Astrocyte (in vitro differentiated cells and primary cell): ENCODE data around the gene PNPLA6. TPM values are rescaled to one million over a fixed set of nuclear protein-coding genes. Genes with fewer than 3 reads are reported as not detected.
A peak's percentile ranks its signal among the peaks of the same experiment; 100 is the strongest.
"Not testable (repeated sequence)": the region's sequence is repeated elsewhere in the genome, so short reads cannot be mapped to it uniquely, and the experiment has no call there.

Experiments used
- DNase-seq: peaks from one replicate; pipeline ENCODE4 v3.0.0-alpha.2; 2010; ENCODE audit warnings: low read depth
- FAIRE-seq: peaks from 2 replicates; lab custom pipeline; 2011; peaks lifted over from hg19 to GRCh38; lab: Jason Lieb, UNC
- H2AFZ ChIP-seq: 2 replicates; pipeline ENCODE4 v1.6.0; 2012; ENCODE audit warnings: low read depth, low read length, inconsistent platforms
- H3K27ac ChIP-seq: 2 replicates; pipeline ENCODE4 v1.5.1; 2011; ENCODE audit warnings: low read depth, low read length, inconsistent platforms
- H3K27me3 ChIP-seq: 2 replicates; pipeline ENCODE4 v1.6.0; 2011; ENCODE audit warnings: low read length, inconsistent platforms; ENCODE audit not compliant: insufficient read depth
- H3K36me3 ChIP-seq: 2 replicates; pipeline ENCODE4 v1.5.1; 2011; ENCODE audit warnings: low read length, inconsistent platforms; ENCODE audit not compliant: insufficient read depth
- H3K4me1 ChIP-seq: 2 replicates; pipeline ENCODE4 v1.5.1; 2011; ENCODE audit warnings: low read length, inconsistent platforms; ENCODE audit not compliant: insufficient read depth
- H3K4me2 ChIP-seq: 2 replicates; pipeline ENCODE4 v1.6.0; 2012; ENCODE audit warnings: low read length, inconsistent platforms
- H3K4me3 ChIP-seq: 2 replicates; pipeline ENCODE4 v1.5.1; 2011; ENCODE audit warnings: low read depth, mild to moderate bottlenecking, low read length, inconsistent platforms; ENCODE audit not compliant: insufficient read depth
- H3K79me2 ChIP-seq: 2 replicates; pipeline ENCODE4 v1.6.0; 2012; ENCODE audit warnings: mild to moderate bottlenecking, low read length, inconsistent platforms; ENCODE audit not compliant: insufficient read depth
- H3K9ac ChIP-seq: 2 replicates; pipeline ENCODE4 v1.6.0; 2012; ENCODE audit warnings: mild to moderate bottlenecking, low read length, inconsistent platforms
- H3K9me3 ChIP-seq: 2 replicates; pipeline ENCODE4 v1.5.1; 2012; ENCODE audit warnings: low read depth, mild to moderate bottlenecking, low read length, inconsistent platforms; ENCODE audit not compliant: insufficient read depth
- H4K20me1 ChIP-seq: 2 replicates; pipeline ENCODE4 v1.6.0; 2012; ENCODE audit warnings: low read length, inconsistent platforms; ENCODE audit not compliant: insufficient read depth
- H3K27ac Mint-ChIP-seq: one replicate; pipeline ENCODE4 v1.8.0; 2021; ENCODE audit warnings: mild to moderate bottlenecking, mixed read lengths; ENCODE audit not compliant: unreplicated experiment
- H3K27me3 Mint-ChIP-seq: one replicate; pipeline ENCODE4 v1.8.0; 2021; ENCODE audit warnings: low read depth, mixed read lengths; ENCODE audit not compliant: unreplicated experiment
- H3K36me3 Mint-ChIP-seq: one replicate; pipeline ENCODE4 v1.8.0; 2021; ENCODE audit warnings: low read depth, mixed read lengths; ENCODE audit not compliant: unreplicated experiment
- H3K4me1 Mint-ChIP-seq: one replicate; pipeline ENCODE4 v1.8.0; 2021; ENCODE audit warnings: low read depth, mixed read lengths; ENCODE audit not compliant: unreplicated experiment
- H3K4me3 Mint-ChIP-seq: one replicate; pipeline ENCODE4 v1.8.0; 2021; ENCODE audit warnings: mild to moderate bottlenecking, moderate library complexity, mixed read lengths; ENCODE audit not compliant: unreplicated experiment
- H3K9me3 Mint-ChIP-seq: one replicate; pipeline ENCODE4 v1.8.0; 2021; ENCODE audit warnings: mild to moderate bottlenecking, mixed read lengths; ENCODE audit not compliant: unreplicated experiment
- EZH2 ChIP-seq: IDR thresholded peaks from 2 replicates; pipeline ENCODE4 v1.6.1; 2012; ENCODE audit warnings: mild to moderate bottlenecking, low read length, inconsistent platforms; ENCODE audit not compliant: insufficient read depth
- total RNA-seq: library from RNA; stranded (reverse); gene quantifications from 2 replicates; pipeline ENCODE4 v1.2.1, GENCODE V29; 2021
- TF ChIP-seq, protein P1 (sequence below): IDR thresholded peaks from 2 replicates; pipeline ENCODE4 v1.5.1; 2011; ENCODE audit warnings: low read depth, mild to moderate bottlenecking, inconsistent platforms, low read length, moderate library complexity; ENCODE audit not compliant: insufficient read depth

PNPLA6 gene
- total RNA-seq, 1 donor from 2014 or later = 90.2 TPM

DNA sequence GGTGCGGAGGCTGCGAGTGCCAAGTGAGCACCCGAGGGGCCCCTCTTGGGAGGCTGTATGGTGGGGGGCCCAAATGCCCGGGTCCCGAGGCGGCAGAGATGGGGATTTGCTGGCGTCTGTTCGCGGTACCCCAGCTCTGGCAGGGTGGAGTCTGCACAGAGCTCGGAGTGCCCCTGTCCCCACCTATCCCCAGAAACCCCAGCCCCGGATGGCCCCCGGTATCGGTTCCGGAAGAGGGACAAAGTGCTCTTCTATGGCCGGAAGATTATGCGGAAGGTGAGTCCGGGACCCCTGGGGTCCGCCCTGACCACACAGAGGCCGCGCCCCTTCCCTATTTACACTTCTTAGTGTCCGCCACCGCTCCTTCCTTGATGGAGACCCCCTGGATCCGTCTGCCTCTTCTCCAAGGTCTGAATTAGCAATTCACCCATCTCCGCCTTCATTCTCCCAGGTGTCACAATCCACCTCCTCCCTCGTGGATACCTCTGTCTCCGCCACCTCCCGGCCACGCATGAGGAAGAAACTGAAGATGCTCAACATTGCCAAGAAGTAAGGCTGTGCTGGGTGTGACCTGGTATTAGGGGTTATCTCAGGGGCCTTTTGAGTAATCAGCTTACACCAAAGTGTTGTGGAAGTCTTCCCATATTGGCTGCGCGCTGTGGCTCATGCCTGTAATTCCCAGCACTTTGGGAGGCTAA, 630 bp downstream of the PNPLA6 start:
- peak overlapping the region; percentile 90 for H3K4me3 ChIP-seq
- H3K4me1 ChIP-seq = peaks cover 6% of the 10 kb centered on the region
- peak overlapping the region; percentile 97 for H3K4me2 ChIP-seq
- peak overlapping the region; percentile 1 for H3K27ac Mint-ChIP-seq
- peaks cover 10% of the 10 kb centered on the region for H3K36me3 Mint-ChIP-seq
- H3K4me3 Mint-ChIP-seq = peak overlapping the region; percentile 97
- H3K9me3 Mint-ChIP-seq = no peaks in the 10 kb centered on the region
- H3K4me1 Mint-ChIP-seq = peaks cover 4% of the 10 kb centered on the region
- H3K27ac ChIP-seq = no peak overlapping the region
- TF ChIP-seq EZH2 = no peak
- TF ChIP-seq, protein P1, sequence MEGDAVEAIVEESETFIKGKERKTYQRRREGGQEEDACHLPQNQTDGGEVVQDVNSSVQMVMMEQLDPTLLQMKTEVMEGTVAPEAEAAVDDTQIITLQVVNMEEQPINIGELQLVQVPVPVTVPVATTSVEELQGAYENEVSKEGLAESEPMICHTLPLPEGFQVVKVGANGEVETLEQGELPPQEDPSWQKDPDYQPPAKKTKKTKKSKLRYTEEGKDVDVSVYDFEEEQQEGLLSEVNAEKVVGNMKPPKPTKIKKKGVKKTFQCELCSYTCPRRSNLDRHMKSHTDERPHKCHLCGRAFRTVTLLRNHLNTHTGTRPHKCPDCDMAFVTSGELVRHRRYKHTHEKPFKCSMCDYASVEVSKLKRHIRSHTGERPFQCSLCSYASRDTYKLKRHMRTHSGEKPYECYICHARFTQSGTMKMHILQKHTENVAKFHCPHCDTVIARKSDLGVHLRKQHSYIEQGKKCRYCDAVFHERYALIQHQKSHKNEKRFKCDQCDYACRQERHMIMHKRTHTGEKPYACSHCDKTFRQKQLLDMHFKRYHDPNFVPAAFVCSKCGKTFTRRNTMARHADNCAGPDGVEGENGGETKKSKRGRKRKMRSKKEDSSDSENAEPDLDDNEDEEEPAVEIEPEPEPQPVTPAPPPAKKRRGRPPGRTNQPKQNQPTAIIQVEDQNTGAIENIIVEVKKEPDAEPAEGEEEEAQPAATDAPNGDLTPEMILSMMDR = no peak
- H3K9me3 ChIP-seq = no peaks in the 10 kb centered on the region
- peak overlapping the region; percentile 87 for H3K9ac ChIP-seq
- no peaks in the 10 kb centered on the region for H3K36me3 ChIP-seq
- peak overlapping the region; percentile 91 for H2AFZ ChIP-seq
- FAIRE-seq (no peak), DNase-seq (no peak)
- no peaks in the 10 kb centered on the region for H3K27me3 ChIP-seq
- H4K20me1 ChIP-seq = no peaks in the 10 kb centered on the region
- no peaks in the 10 kb centered on the region for H3K27me3 Mint-ChIP-seq
- H3K79me2 ChIP-seq = peaks cover 9% of the 10 kb centered on the region

DNA sequence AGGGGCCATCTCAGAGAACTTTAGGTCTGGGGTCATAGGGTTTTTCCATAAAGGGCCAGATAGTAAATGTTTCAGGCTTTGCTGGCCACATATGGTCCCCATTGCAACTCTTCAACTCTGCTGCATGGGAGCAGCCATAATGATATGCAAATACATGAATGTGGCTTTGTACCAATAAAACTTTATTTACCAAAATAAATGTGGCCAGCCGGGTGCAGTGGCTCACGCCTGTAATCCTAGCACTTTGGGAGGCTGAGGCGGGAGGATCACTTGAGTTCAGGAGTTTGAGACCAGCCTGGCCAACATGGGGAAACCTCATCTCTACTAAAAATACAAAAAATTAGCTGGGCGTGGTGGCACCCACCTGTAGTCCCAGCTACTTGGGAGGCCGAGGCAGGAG, 3.5 kb downstream of the PNPLA6 start:
- not testable (repeated sequence) for H3K9me3 Mint-ChIP-seq, H3K4me1 ChIP-seq, H3K9ac ChIP-seq, H3K9me3 ChIP-seq, H3K79me2 ChIP-seq, FAIRE-seq, H2AFZ ChIP-seq, DNase-seq, H3K4me1 Mint-ChIP-seq, H3K4me2 ChIP-seq, H3K27ac ChIP-seq, H3K27ac Mint-ChIP-seq, H4K20me1 ChIP-seq, H3K4me3 ChIP-seq, H3K27me3 Mint-ChIP-seq, H3K36me3 ChIP-seq, H3K4me3 Mint-ChIP-seq, H3K27me3 ChIP-seq
- H3K36me3 Mint-ChIP-seq = peaks cover 15% of the 10 kb centered on the region

DNA sequence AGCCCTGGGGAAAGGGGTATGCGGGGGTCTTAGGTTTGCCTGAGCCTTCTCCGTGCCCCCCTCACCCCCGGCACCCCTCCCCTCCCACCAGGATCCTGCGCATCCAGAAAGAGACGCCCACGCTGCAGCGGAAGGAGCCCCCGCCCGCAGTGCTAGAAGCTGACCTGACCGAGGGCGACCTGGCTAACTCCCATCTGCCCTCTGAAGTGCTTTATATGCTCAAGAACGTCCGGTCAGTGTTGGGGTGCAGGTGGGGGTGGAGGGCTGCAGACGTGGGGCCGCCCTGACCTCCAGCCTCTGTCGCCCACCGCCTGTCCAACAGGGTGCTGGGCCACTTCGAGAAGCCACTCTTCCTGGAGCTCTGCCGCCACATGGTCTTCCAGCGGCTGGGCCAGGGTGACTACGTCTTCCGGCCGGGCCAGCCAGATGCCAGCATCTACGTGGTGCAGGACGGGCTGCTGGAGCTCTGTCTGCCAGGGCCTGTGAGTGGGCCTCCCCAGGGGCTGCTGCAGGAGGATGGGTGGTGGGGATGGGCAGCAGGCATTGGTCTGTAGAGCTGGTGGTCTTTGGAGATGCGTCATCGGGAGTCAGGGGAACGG, 4.4 kb downstream of the PNPLA6 start:
- FAIRE-seq = no peak
- no peak overlapping the region for H3K27ac Mint-ChIP-seq
- TF ChIP-seq, protein P1 = no peak

More for the DNA sequence above, 4.4 kb downstream of the PNPLA6 start:
- Histone ChIP-seq H3K4me1 (peaks cover 6% of the 10 kb centered on the region), H3K9me3 (no peaks in the 10 kb centered on the region), H3K27me3 (no peaks in the 10 kb centered on the region), H3K9ac (no peak overlapping the region), H4K20me1 (peaks cover 4% of the 10 kb centered on the region), H3K36me3 (peaks cover 3% of the 10 kb centered on the region), H3K79me2 (peaks cover 9% of the 10 kb centered on the region), H3K4me3 (no peak overlapping the region), H3K27ac (no peak overlapping the region), H3K4me2 (no peak overlapping the region), H2AFZ (no peak overlapping the region)
- Mint-ChIP-seq H3K27me3 (no peaks in the 10 kb centered on the region), H3K36me3 (peaks cover 15% of the 10 kb centered on the region), H3K9me3 (peaks cover 2% of the 10 kb centered on the region), H3K4me1 (no peaks in the 10 kb centered on the region), H3K4me3 (no peak overlapping the region)
- no peak for DNase-seq
